Progenitor cell of endocrine pancreas (in vitro differentiated cells): ENCODE results near the gene SEMA4A. TPM values are rescaled to one million over a fixed set of nuclear protein-coding genes. Genes with fewer than 3 reads are reported as not detected.

Experiments
- DNase-seq: peaks from one replicate; pipeline ENCODE4 v3.0.0; 2021; ENCODE audit warnings: low spot score; ENCODE audit not compliant: unreplicated experiment
- H3K27ac Mint-ChIP-seq: 2 replicates; pipeline ENCODE4 v1.8.0; 2021; ENCODE audit warnings: mild to moderate bottlenecking, moderate library complexity, mixed read lengths
- H3K27me3 Mint-ChIP-seq: 2 replicates; pipeline ENCODE4 v1.8.0; 2021; ENCODE audit warnings: mixed read lengths
- H3K36me3 Mint-ChIP-seq: 2 replicates; pipeline ENCODE4 v1.8.0; 2022; ENCODE audit warnings: mixed read lengths; ENCODE audit not compliant: insufficient read depth
- H3K4me1 Mint-ChIP-seq: 2 replicates; pipeline ENCODE4 v1.8.0; 2021; ENCODE audit warnings: low read depth, mixed read lengths
- H3K4me3 Mint-ChIP-seq: 2 replicates; pipeline ENCODE4 v1.8.0; 2021; ENCODE audit warnings: low read depth, mild to moderate bottlenecking, moderate library complexity, mixed read lengths
- H3K9me3 Mint-ChIP-seq: 2 replicates; pipeline ENCODE4 v1.8.0; 2021; ENCODE audit warnings: low read depth, mixed read lengths
- CTCF ChIP-seq: fragments of 200-600 bp; sonication (generic); IDR thresholded peaks from one replicate; pipeline ENCODE4 v1.5.0; 2021; ENCODE audit warnings: antibody characterized with exemption, mild to moderate bottlenecking; ENCODE audit not compliant: unreplicated experiment
- total RNA-seq: library from RNA; stranded (reverse); gene quantifications from 2 replicates; pipeline ENCODE4 v1.2.1, GENCODE V29; 2021

The SEMA4A gene
- total RNA-seq, 1 donor from 2014 or later, result 2.1 TPM

GRCh38 chr1:156135930-156136871 lies 17.2 kb upstream of the SEMA4A start:
- peaks cover 17% of the 10 kb centered on the region for H3K36me3 Mint-ChIP-seq
- H3K4me3 Mint-ChIP-seq, result no peak overlapping the region
- H3K27me3 Mint-ChIP-seq, result no peaks in the 10 kb centered on the region
- DNase-seq, result no peak
- TF ChIP-seq CTCF, result no peak
- H3K4me1 Mint-ChIP-seq, result no peaks in the 10 kb centered on the region
- no peak overlapping the region for H3K27ac Mint-ChIP-seq
- no peaks in the 10 kb centered on the region for H3K9me3 Mint-ChIP-seq

- Mint-ChIP-seq H3K36me3 (peaks cover 15% of the 10 kb centered on the region), H3K4me3 (no peak overlapping the region), H3K27ac (no peak overlapping the region), H3K27me3 (no peaks in the 10 kb centered on the region), H3K4me1 (no peaks in the 10 kb centered on the region), H3K9me3 (no peaks in the 10 kb centered on the region)
- TF ChIP-seq CTCF, result peak; percentile 34
- DNase-seq, result no peak
Observed at GRCh38 chr1:156136970-156137483, 16.4 kb upstream of the SEMA4A start.

GRCh38 chr1:156138458-156138867 lies 14.9 kb upstream of the SEMA4A start:
- TF ChIP-seq CTCF, result no peak
- Mint-ChIP-seq H3K36me3 (peaks cover 15% of the 10 kb centered on the region), H3K27me3 (no peaks in the 10 kb centered on the region), H3K4me1 (no peaks in the 10 kb centered on the region), H3K27ac (no peak overlapping the region), H3K4me3 (no peak overlapping the region), H3K9me3 (no peaks in the 10 kb centered on the region)
- DNase-seq, result no peak

- DNase-seq, result peak; percentile 50
- peaks cover 10% of the 10 kb centered on the region for H3K36me3 Mint-ChIP-seq
- H3K4me3 Mint-ChIP-seq, result no peak overlapping the region
- H3K27ac Mint-ChIP-seq, result peak overlapping the region; percentile 88
- H3K4me1 Mint-ChIP-seq, result peaks cover 3% of the 10 kb centered on the region
- no peaks in the 10 kb centered on the region for H3K27me3 Mint-ChIP-seq
- H3K9me3 Mint-ChIP-seq, result no peaks in the 10 kb centered on the region
- TF ChIP-seq CTCF, result peak; percentile 74
Observed at GRCh38 chr1:156140879-156141707, 12.3 kb upstream of the SEMA4A start.
